ENCODE measurements around the gene IP6K3.

IP6K3 gene

GRCh38 chr6:33778444-33779121 is 31.9 kb upstream of the IP6K3 start:
- no peak for TF ChIP-seq CTCF (IDR thresholded peaks at IDR 0.05; ENCODE audit: low read depth, low read length, missing control alignments)
- H3K4me3 ChIP-seq (replicated peaks; ENCODE audit: low read depth, low read length), result no peak overlapping the region
- DNase-seq (ENCODE audit: extremely low read depth, low read depth), result no peak

GRCh38 chr6:33777398-33778388 is 31.0 kb upstream of the IP6K3 start:
- no peak overlapping the region for H3K4me3 ChIP-seq (replicated peaks; ENCODE audit: low read depth, low read length)
- TF ChIP-seq CTCF (IDR thresholded peaks at IDR 0.05; ENCODE audit: low read depth, low read length, missing control alignments), result no peak
- DNase-seq (ENCODE audit: extremely low read depth, low read depth), result no peak

GRCh38 chr6:33776764-33777163 is 30.1 kb upstream of the IP6K3 start:
- H3K4me3 ChIP-seq (replicated peaks; ENCODE audit: low read depth, low read length), result no peak overlapping the region
- no peak for DNase-seq (ENCODE audit: extremely low read depth, low read depth)
- TF ChIP-seq CTCF (IDR thresholded peaks at IDR 0.05; ENCODE audit: low read depth, low read length, missing control alignments), result no peak

- TF ChIP-seq CTCF (IDR thresholded peaks at IDR 0.05; ENCODE audit: low read depth, low read length, missing control alignments), result no peak
- no peak for DNase-seq (ENCODE audit: extremely low read depth, low read depth)
- H3K4me3 ChIP-seq (replicated peaks; ENCODE audit: low read depth, low read length), result no peak overlapping the region
These were observed 29.5 kb upstream of the IP6K3 start for GRCh38 chr6:33776186-33776585.

- no peak for TF ChIP-seq CTCF (IDR thresholded peaks at IDR 0.05; ENCODE audit: low read depth, low read length, missing control alignments)
- H3K4me3 ChIP-seq (replicated peaks; ENCODE audit: low read depth, low read length), result no peak overlapping the region
- no peak for DNase-seq (ENCODE audit: extremely low read depth, low read depth)
These were observed 28.1 kb upstream of the IP6K3 start for GRCh38 chr6:33774774-33775173.

- no peak for DNase-seq (ENCODE audit: extremely low read depth, low read depth)
- TF ChIP-seq CTCF (IDR thresholded peaks at IDR 0.05; ENCODE audit: low read depth, low read length, missing control alignments), result no peak
- no peak overlapping the region for H3K4me3 ChIP-seq (replicated peaks; ENCODE audit: low read depth, low read length)
These were observed 26.3 kb upstream of the IP6K3 start for GRCh38 chr6:33772902-33773472.

Measured in HFF-Myc (cell line).